Nephron (organoid): ENCODE results near the gene GATAD2B.

Experiments
- H3K27ac Mint-ChIP-seq, 3 experiments: 2 replicates each; pipeline ENCODE4 v1.8.0; 2020; ENCODE audit warnings: mixed read lengths in 3 of 3, mild to moderate bottlenecking in 2 of 3, moderate library complexity in 1 of 3
- H3K27me3 Mint-ChIP-seq: 2 replicates; pipeline ENCODE4 v1.8.0; 2021; ENCODE audit warnings: low read depth, mild to moderate bottlenecking, moderate library complexity, mixed read lengths
- H3K36me3 Mint-ChIP-seq: 2 replicates; pipeline ENCODE4 v1.8.0; 2020; ENCODE audit warnings: low read depth, mixed read lengths
- H3K4me1 Mint-ChIP-seq: 2 replicates; pipeline ENCODE4 v1.8.0; 2020; ENCODE audit warnings: mixed read lengths
- H3K4me3 Mint-ChIP-seq, 3 experiments: 2 replicates each; pipeline ENCODE4 v1.8.0; 2020; ENCODE audit warnings: mild to moderate bottlenecking in 3 of 3, mixed read lengths in 3 of 3, moderate library complexity in 2 of 3
- H3K9me3 Mint-ChIP-seq: 2 replicates; pipeline ENCODE4 v1.8.0; 2020; ENCODE audit warnings: mixed read lengths
- CTCF ChIP-seq, 3 experiments: fragments of 200-600 bp; sonication (generic); IDR thresholded peaks; one replicate each; pipeline ENCODE4 v1.5.0; 2021; ENCODE audit warnings: antibody characterized with exemption in 3 of 3; ENCODE audit not compliant: unreplicated experiment in 3 of 3

The GATAD2B gene

GRCh38 chr1:153872331-153872730 is 50.4 kb downstream of the GATAD2B start:
- H3K4me1 Mint-ChIP-seq: no peaks in the 10 kb centered on the region
- H3K27ac Mint-ChIP-seq: no peak overlapping the region
- no peak overlapping the region for H3K4me3 Mint-ChIP-seq
- peaks cover 24% of the 10 kb centered on the region for H3K36me3 Mint-ChIP-seq
- H3K9me3 Mint-ChIP-seq: no peaks in the 10 kb centered on the region
- TF ChIP-seq CTCF (IDR thresholded peaks at IDR 0.05; ENCODE audit: unreplicated experiment in 3 of 3): no peak
- no peaks in the 10 kb centered on the region for H3K27me3 Mint-ChIP-seq

- Mint-ChIP-seq H3K4me3 (no peak overlapping the region), H3K27ac (no peak overlapping the region), H3K9me3 (no peaks in the 10 kb centered on the region), H3K36me3 (peaks cover 23% of the 10 kb centered on the region), H3K27me3 (no peaks in the 10 kb centered on the region), H3K4me1 (peaks cover 11% of the 10 kb centered on the region)
- no peak for TF ChIP-seq CTCF (IDR thresholded peaks at IDR 0.05; ENCODE audit: unreplicated experiment in 3 of 3)
These were observed 53.3 kb downstream of the GATAD2B start for GRCh38 chr1:153869486-153869885.

GRCh38 chr1:153866045-153866850 is 56.5 kb downstream of the GATAD2B start:
- peaks cover 17% of the 10 kb centered on the region for H3K4me1 Mint-ChIP-seq
- TF ChIP-seq CTCF (IDR thresholded peaks at IDR 0.05; ENCODE audit: unreplicated experiment in 3 of 3): no peak
- peaks cover 28% of the 10 kb centered on the region for H3K36me3 Mint-ChIP-seq
- H3K27ac Mint-ChIP-seq: peak overlapping the region in 2 of 3 experiments; percentile 29 to 63
- H3K27me3 Mint-ChIP-seq: no peaks in the 10 kb centered on the region
- no peaks in the 10 kb centered on the region for H3K9me3 Mint-ChIP-seq
- H3K4me3 Mint-ChIP-seq: no peak overlapping the region

GRCh38 chr1:153860285-153860684 is 62.5 kb downstream of the GATAD2B start:
- H3K27me3 Mint-ChIP-seq: no peaks in the 10 kb centered on the region
- H3K36me3 Mint-ChIP-seq: peaks cover 23% of the 10 kb centered on the region
- TF ChIP-seq CTCF (IDR thresholded peaks at IDR 0.05; ENCODE audit: unreplicated experiment in 3 of 3): no peak
- H3K4me1 Mint-ChIP-seq: peaks cover 6% of the 10 kb centered on the region
- no peaks in the 10 kb centered on the region for H3K9me3 Mint-ChIP-seq
- no peak overlapping the region for H3K4me3 Mint-ChIP-seq
- H3K27ac Mint-ChIP-seq: no peak overlapping the region

GRCh38 chr1:153857505-153857904 is 65.3 kb downstream of the GATAD2B start:
- Mint-ChIP-seq H3K9me3 (no peaks in the 10 kb centered on the region), H3K4me3 (no peak overlapping the region), H3K27ac (no peak overlapping the region), H3K36me3 (peaks cover 34% of the 10 kb centered on the region), H3K27me3 (no peaks in the 10 kb centered on the region), H3K4me1 (no peaks in the 10 kb centered on the region)
- TF ChIP-seq CTCF (IDR thresholded peaks at IDR 0.05; ENCODE audit: unreplicated experiment in 3 of 3): no peak

- Mint-ChIP-seq H3K4me1 (no peaks in the 10 kb centered on the region), H3K4me3 (no peak overlapping the region), H3K36me3 (peaks cover 42% of the 10 kb centered on the region), H3K9me3 (no peaks in the 10 kb centered on the region), H3K27ac (no peak overlapping the region), H3K27me3 (no peaks in the 10 kb centered on the region)
- no peak for TF ChIP-seq CTCF (IDR thresholded peaks at IDR 0.05; ENCODE audit: unreplicated experiment in 3 of 3)
These were observed 66.0 kb downstream of the GATAD2B start for GRCh38 chr1:153856763-153857162.
